ENCODE data around the gene NIN.

DNA sequence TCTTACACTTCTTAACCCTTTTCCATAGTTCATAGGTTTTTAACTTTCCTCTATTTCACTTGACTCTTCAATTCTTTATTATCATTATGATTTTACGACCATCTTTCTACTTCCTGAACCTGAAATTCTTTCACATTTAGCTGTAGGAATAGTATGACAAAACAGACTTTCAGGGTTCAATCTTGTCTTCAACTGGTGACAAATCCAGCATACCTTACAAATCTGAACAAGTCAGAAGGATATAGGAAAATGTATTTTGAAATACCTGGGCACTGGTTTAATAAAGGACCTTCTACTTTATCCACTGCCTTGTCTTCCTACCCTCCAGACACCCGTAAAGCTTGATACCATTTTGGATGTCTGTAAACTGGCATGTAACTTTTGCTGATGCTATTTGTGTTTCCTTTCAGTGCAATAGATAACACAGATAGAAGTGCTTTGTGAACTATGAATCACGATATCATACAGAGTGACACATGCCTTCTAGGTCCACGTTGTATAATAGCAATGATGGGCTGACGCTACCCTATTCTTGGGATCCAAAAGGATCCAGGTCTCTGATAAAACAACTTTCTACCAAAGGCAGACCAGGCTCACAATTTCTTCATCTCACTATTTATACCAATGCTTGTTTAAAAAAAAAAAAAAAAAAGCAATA lies 85.4 kb downstream of the NIN start:
- TF ChIP-seq POLR2A (IDR thresholded peaks at IDR 0.05) (no peak), POLR2AphosphoS5 (IDR thresholded peaks at IDR 0.05) (no peak)
- TF ChIP-seq, protein P1, sequence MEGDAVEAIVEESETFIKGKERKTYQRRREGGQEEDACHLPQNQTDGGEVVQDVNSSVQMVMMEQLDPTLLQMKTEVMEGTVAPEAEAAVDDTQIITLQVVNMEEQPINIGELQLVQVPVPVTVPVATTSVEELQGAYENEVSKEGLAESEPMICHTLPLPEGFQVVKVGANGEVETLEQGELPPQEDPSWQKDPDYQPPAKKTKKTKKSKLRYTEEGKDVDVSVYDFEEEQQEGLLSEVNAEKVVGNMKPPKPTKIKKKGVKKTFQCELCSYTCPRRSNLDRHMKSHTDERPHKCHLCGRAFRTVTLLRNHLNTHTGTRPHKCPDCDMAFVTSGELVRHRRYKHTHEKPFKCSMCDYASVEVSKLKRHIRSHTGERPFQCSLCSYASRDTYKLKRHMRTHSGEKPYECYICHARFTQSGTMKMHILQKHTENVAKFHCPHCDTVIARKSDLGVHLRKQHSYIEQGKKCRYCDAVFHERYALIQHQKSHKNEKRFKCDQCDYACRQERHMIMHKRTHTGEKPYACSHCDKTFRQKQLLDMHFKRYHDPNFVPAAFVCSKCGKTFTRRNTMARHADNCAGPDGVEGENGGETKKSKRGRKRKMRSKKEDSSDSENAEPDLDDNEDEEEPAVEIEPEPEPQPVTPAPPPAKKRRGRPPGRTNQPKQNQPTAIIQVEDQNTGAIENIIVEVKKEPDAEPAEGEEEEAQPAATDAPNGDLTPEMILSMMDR (IDR thresholded peaks at IDR 0.05): no peak

Measured in transverse colon (tissue), 4 donors.